ENCODE measurements around the gene FBXL19. TPM values are rescaled to one million over a fixed set of nuclear protein-coding genes. Genes with fewer than 3 reads are reported as not detected.
A peak's percentile ranks its signal among the peaks of the same experiment; 100 is the strongest.

Gene FBXL19
- polyA plus RNA-seq, 1 of the 3 experiments (the other 2 are of a cell fraction) = 20.6 TPM

DNA sequence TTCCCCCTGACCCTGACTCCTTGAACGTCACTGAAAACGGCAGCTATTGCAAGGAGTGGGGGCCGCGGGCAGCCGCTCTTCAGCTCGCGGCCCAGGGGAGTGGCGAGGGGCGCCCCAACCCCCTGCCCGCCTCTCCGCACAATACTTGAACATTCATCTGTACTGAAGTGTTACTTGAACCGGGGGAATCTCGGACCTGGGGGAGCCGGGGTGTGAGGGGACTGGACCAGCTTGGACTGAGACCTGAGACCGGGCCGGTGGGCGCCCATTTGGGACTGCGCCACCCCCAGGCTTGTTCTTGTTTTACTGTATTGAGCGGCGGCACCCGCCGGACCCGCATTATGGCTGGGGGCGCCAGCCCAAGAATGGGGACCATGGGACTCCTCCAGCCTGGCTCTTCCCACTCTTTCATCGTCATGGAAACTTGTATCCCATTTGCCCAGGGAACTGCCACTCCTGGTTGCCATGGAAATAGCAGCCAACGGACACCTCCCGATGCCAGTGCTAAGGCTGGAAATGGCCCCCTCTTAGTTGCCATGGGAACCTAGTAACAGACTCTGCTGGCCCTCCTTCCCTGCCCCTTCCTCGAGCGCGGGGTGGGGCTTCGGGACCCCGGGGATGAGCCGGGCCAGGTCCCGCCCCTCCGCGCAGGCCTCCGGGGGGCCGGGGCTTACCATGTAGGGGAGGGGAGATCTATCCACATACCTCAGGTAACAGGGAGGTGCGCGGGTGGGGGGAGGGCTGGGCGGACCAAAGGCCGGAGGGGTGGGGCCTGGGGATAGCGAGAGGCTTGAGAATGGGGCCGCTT lies 24.7 kb downstream of the FBXL19 start (continued):
- TF ChIP-seq, protein P1, sequence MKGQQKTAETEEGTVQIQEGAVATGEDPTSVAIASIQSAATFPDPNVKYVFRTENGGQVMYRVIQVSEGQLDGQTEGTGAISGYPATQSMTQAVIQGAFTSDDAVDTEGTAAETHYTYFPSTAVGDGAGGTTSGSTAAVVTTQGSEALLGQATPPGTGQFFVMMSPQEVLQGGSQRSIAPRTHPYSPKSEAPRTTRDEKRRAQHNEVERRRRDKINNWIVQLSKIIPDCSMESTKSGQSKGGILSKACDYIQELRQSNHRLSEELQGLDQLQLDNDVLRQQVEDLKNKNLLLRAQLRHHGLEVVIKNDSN (IDR thresholded peaks at IDR 0.05; ENCODE audit: borderline replicate concordance, low read depth) = no peak
- no peak for TF ChIP-seq JUND (IDR thresholded peaks at IDR 0.05)
- no peak for TF ChIP-seq FOXM1 (IDR thresholded peaks at IDR 0.05; ENCODE audit: low read depth)
- TF ChIP-seq FOXJ3 (CRISPR knock-in tag; IDR thresholded peaks at IDR 0.05) = no peak
- TF ChIP-seq EP300 (IDR thresholded peaks at IDR 0.05; ENCODE audit: borderline replicate concordance in 1 of 2, low read depth in 1 of 2, low read length in 1 of 2) = no peak
- no peak for TF ChIP-seq RXRA (IDR thresholded peaks at IDR 0.05; ENCODE audit: borderline replicate concordance, low read depth)
- TF ChIP-seq, protein P2, sequence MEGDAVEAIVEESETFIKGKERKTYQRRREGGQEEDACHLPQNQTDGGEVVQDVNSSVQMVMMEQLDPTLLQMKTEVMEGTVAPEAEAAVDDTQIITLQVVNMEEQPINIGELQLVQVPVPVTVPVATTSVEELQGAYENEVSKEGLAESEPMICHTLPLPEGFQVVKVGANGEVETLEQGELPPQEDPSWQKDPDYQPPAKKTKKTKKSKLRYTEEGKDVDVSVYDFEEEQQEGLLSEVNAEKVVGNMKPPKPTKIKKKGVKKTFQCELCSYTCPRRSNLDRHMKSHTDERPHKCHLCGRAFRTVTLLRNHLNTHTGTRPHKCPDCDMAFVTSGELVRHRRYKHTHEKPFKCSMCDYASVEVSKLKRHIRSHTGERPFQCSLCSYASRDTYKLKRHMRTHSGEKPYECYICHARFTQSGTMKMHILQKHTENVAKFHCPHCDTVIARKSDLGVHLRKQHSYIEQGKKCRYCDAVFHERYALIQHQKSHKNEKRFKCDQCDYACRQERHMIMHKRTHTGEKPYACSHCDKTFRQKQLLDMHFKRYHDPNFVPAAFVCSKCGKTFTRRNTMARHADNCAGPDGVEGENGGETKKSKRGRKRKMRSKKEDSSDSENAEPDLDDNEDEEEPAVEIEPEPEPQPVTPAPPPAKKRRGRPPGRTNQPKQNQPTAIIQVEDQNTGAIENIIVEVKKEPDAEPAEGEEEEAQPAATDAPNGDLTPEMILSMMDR (IDR thresholded peaks at IDR 0.05) = no peak
- TF ChIP-seq NFIC (IDR thresholded peaks at IDR 0.05; ENCODE audit: borderline replicate concordance) = no peak
- no peak for TF ChIP-seq TAF1 (IDR thresholded peaks at IDR 0.05; ENCODE audit: borderline replicate concordance, low read depth, low read length)
- TF ChIP-seq RFX5 (IDR thresholded peaks at IDR 0.05; ENCODE audit: low read length) = no peak; the same call in 1 of the 2 replicates
- no peak for TF ChIP-seq TCF12 (IDR thresholded peaks at IDR 0.05)

DNA sequence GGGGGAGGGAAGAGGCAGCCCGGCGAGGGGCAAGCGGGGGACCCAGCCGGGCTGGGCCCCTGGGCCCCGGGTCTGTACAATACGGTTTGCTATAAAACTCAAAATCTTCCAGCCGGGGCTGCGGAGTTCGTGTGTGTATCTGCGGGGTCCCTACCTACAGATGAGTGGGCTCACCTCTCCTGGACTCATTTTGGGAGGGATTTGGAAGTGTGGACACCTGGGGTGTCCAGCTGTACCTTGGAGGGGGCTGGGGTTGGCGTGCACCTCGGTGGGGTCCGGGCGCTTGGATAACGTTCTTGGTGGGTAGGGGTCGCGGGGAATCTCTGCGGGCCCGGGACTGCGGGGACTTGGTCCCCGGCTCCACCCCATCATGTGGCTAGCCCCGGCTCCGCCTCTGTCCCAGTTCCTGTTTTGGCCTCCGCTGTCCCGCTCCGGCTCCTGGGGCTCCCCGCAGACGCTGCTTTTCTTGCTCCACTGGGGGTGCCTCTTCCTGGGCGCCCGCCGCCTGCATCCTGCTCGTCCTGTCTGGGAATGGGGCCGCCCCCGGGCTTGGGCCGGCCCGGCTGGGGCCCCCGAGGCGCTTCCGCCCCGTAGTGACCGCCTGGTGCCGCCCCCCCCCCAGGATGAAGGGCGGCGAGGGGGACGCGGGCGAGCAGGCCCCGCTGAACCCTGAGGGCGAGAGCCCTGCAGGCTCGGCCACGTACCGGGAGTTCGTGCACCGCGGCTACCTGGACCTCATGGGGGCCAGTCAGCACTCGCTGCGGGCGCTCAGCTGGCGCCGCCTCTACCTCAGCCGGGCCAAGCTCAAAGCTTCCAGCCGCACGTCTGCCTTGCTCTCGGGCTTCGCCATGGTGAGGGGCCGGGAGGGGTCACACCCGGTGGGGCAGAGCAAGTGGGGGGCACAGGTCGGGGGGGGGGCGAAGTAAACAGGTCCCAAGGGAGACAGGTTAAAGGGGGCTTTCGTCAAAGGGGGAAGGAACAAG lies 25.6 kb downstream of the FBXL19 start, which contains the start of gene ORAI3:
Gene ORAI3, plus strand, starts transcription at position 402 of the 983 bp plus-strand sequence. Its CDS starts 222 bp downstream, at position 624.
- 0% methylated on average over 20 of the region's 70 CpGs for WGBS (ENCODE audit: low lambda C conversion rate)
- peak within 1 kb of the TSS; percentile 86 to 91 for H3K27ac ChIP-seq (ENCODE audit: low read depth in 2 of 2, low read length in 1 of 2)
- H3F3A ChIP-seq (replicated peaks; ENCODE audit: insufficient read depth) = peaks cover 49% of the 10 kb centered on the region
- peaks cover 8 to 18% of the 10 kb centered on the region in 2 experiments for H3K36me3 ChIP-seq (replicated peaks in 1 of 2; ENCODE audit: control insufficient read depth in 1 of 2, insufficient read depth in 2 of 2, low read length in 1 of 2)
- H3K4me3 ChIP-seq (ENCODE audit: low read depth in 2 of 2, low read length in 1 of 2) = peak within 1 kb of the TSS; percentile 80 to 93
- H3K4me2 ChIP-seq = peak within 1 kb of the TSS; percentile 97
- H3K79me2 ChIP-seq (ENCODE audit: insufficient read depth) = peaks cover 12% of the 10 kb centered on the region
- H3K27me3 ChIP-seq (ENCODE audit: insufficient read depth) = no peaks in the 10 kb centered on the region
- no peaks in the 10 kb centered on the region for H4K20me1 ChIP-seq (ENCODE audit: insufficient read depth)
- H3K9me3 ChIP-seq = no peaks in the 10 kb centered on the region
- peak within 1 kb of the TSS; percentile 86 for H3K9ac ChIP-seq
- peak; percentile 80 for DNase-seq
- ChIA-PET CTCF (interaction anchor here (0.7 to 6.4 kb wide), 4 partner anchors 8 to 494 kb away, joined by 3 to 45 read pairs (median 6); partner anchors contain the start of gene ZNF843), POLR2A (interaction anchor here (0.7 to 1.3 kb wide), 4 partner anchors 7 to 134 kb away, joined by 3 to 6 read pairs (median 4); partner anchors contain the start of gene FBXL19)
- peak within 1 kb of the TSS; percentile 59; the same call in 1 of the 2 replicates for H2AFZ ChIP-seq (ENCODE audit: low read depth)
- H3K9me2 ChIP-seq = no peaks in the 10 kb centered on the region
- H3K4me1 ChIP-seq (ENCODE audit: control insufficient read depth in 1 of 2, insufficient read depth in 2 of 2, low read depth in 1 of 2, low read length in 1 of 2) = peaks cover 0 to 29% of the 10 kb centered on the region in 2 experiments; a peak in 1 of 4 replicates
- TF ChIP-seq POLR2AphosphoS5 (IDR thresholded peaks at IDR 0.05; ENCODE audit: low read depth, low read length) (peak; percentile 71), SIN3A (IDR thresholded peaks at IDR 0.05; ENCODE audit: borderline replicate concordance, low read depth, low read length) (peak; percentile 46; the same call in 1 of the 2 replicates), JUND (IDR thresholded peaks at IDR 0.05) (peak; percentile 8; the same call in 1 of the 2 replicates), ELF1 (IDR thresholded peaks at IDR 0.05) (peak; percentile 66; the same call in 1 of the 2 replicates), EP300 (IDR thresholded peaks at IDR 0.05; ENCODE audit: borderline replicate concordance in 1 of 2, low read depth in 1 of 2, low read length in 1 of 2) (no peak), YY1 (IDR thresholded peaks at IDR 0.05; ENCODE audit: low read depth) (0 out of 2 replicates have a peak, but pooled peaks have one; percentile 49), TCF12 (IDR thresholded peaks at IDR 0.05) (peak; percentile 25; the same call in 1 of the 2 replicates)
- TF ChIP-seq, protein P3, sequence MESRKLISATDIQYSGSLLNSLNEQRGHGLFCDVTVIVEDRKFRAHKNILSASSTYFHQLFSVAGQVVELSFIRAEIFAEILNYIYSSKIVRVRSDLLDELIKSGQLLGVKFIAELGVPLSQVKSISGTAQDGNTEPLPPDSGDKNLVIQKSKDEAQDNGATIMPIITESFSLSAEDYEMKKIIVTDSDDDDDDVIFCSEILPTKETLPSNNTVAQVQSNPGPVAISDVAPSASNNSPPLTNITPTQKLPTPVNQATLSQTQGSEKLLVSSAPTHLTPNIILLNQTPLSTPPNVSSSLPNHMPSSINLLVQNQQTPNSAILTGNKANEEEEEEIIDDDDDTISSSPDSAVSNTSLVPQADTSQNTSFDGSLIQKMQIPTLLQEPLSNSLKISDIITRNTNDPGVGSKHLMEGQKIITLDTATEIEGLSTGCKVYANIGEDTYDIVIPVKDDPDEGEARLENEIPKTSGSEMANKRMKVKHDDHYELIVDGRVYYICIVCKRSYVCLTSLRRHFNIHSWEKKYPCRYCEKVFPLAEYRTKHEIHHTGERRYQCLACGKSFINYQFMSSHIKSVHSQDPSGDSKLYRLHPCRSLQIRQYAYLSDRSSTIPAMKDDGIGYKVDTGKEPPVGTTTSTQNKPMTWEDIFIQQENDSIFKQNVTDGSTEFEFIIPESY (IDR thresholded peaks at IDR 0.05; ENCODE audit: borderline replicate concordance, low read depth) = peak; percentile 39; the same call in 1 of the 2 replicates
- TF ChIP-seq, protein P4, sequence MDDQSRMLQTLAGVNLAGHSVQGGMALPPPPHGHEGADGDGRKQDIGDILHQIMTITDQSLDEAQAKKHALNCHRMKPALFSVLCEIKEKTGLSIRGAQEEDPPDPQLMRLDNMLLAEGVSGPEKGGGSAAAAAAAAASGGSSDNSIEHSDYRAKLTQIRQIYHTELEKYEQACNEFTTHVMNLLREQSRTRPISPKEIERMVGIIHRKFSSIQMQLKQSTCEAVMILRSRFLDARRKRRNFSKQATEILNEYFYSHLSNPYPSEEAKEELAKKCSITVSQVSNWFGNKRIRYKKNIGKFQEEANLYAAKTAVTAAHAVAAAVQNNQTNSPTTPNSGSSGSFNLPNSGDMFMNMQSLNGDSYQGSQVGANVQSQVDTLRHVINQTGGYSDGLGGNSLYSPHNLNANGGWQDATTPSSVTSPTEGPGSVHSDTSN (IDR thresholded peaks at IDR 0.05) = peak; percentile 37
